CD4-positive, alpha-beta T cell (primary cell): ENCODE data around the gene KDM5A. TPM values are rescaled to one million over a fixed set of nuclear protein-coding genes. Genes with fewer than 3 reads are reported as not detected.

Experiments used
- ATAC-seq: fragments of 200-7000 bp; cut with Tn5 transposase; one replicate; pipeline ENCODE4 v1.10.0; 2022; ENCODE audit warnings: mild to moderate bottlenecking; ENCODE audit not compliant: poor library complexity
- CTCF ChIA-PET: fragments of 350-600 bp; sonication (Branson Sonifier 250); formaldehyde crosslinking; loops from one replicate; lab custom pipeline; 2021; ENCODE audit warnings: antibody characterized with exemption, inconsistent platforms; lab: Charles Lee
- POLR2A ChIA-PET: fragments of 350-600 bp; sonication (Branson Sonifier 250); formaldehyde crosslinking; loops from one replicate; lab custom pipeline; 2021; ENCODE audit warnings: antibody characterized with exemption, inconsistent platforms; lab: Charles Lee
- DNase-seq, 14 experiments: peaks; one replicate each; pipeline ENCODE4 v3.0.0-alpha.2; 2013 to 2020; ENCODE audit warnings: mixed read lengths in 2 of 14
- H3K27ac ChIP-seq, 2 donors: one replicate each; pipeline versions ENCODE4 v1.5.1 to v1.7.0; 2013; ENCODE audit warnings: low read length in 2 of 2, low read depth in 1 of 2, mild to moderate bottlenecking in 1 of 2
- H3K27me3 ChIP-seq, 2 experiments: 1 replicate in 1 of 2; 2 replicates in 1 of 2; pipeline versions ENCODE4 v1.6.1 to v1.7.0; 2013; ENCODE audit warnings: low read length in 2 of 2, control low read depth in 1 of 2, mild to moderate bottlenecking in 1 of 2, moderate library complexity in 1 of 2; ENCODE audit not compliant: insufficient read depth in 2 of 2, control insufficient read depth in 1 of 2
- H3K36me3 ChIP-seq: one replicate; pipeline ENCODE4 v1.6.1; 2013; ENCODE audit warnings: low read length, control low read depth; ENCODE audit not compliant: insufficient read depth
- H3K4me1 ChIP-seq: one replicate; pipeline ENCODE4 v1.6.1; 2013; ENCODE audit warnings: low read length, control low read depth; ENCODE audit not compliant: insufficient read depth
- H3K4me3 ChIP-seq: one replicate; pipeline ENCODE4 v1.5.1; 2013; ENCODE audit warnings: mild to moderate bottlenecking, low read length, moderate library complexity
- H3K9me3 ChIP-seq, 2 experiments: 1 replicate in 1 of 2; 2 replicates in 1 of 2; pipeline versions ENCODE4 v1.6.1 to v1.7.0; 2013; ENCODE audit warnings: low read length in 2 of 2, mild to moderate bottlenecking in 2 of 2, control low read depth in 1 of 2, moderate library complexity in 1 of 2; ENCODE audit not compliant: control insufficient read depth in 1 of 2, insufficient read depth in 1 of 2
- H3K27ac Mint-ChIP-seq: one replicate; pipeline ENCODE4 v1.8.0; 2020; ENCODE audit warnings: mixed read lengths
- H3K27me3 Mint-ChIP-seq: one replicate; pipeline ENCODE4 v1.8.0; 2021; ENCODE audit warnings: mixed read lengths
- H3K36me3 Mint-ChIP-seq: one replicate; pipeline ENCODE4 v1.8.0; 2021; ENCODE audit warnings: low read depth, mixed read lengths
- H3K4me1 Mint-ChIP-seq: one replicate; pipeline ENCODE4 v1.8.0; 2021; ENCODE audit warnings: low read depth, mixed read lengths
- H3K4me3 Mint-ChIP-seq: one replicate; pipeline ENCODE4 v1.8.0; 2020; ENCODE audit warnings: mild to moderate bottlenecking, mixed read lengths
- H3K9me3 Mint-ChIP-seq: one replicate; pipeline ENCODE4 v1.8.0; 2020; ENCODE audit warnings: mixed read lengths
- CTCF ChIP-seq: fragments of 200-600 bp; IDR thresholded peaks from one replicate; pipeline ENCODE4 v1.8.0; 2022; ENCODE audit warnings: antibody characterized with exemption, mild to moderate bottlenecking
- intact Hi-C, 2 experiments: fragments of 100-400 bp; cut with DNase I in 1 of 2; cut with micrococcal nuclease in 1 of 2; formaldehyde crosslinking; loops; one replicate each; pipeline versions ENCODE4 v1.15.1 to v1.9.0; 2023 to 2025; cut with DNase I, micrococcal nuclease
- total RNA-seq, 174 experiments: library from RNA in 2 of 174; stranded (reverse) in 2 of 174; gene quantifications; one replicate each; pipeline ENCODE4 v1.2.3 and lab custom pipeline; 2021 to 2026

The KDM5A gene
- total RNA-seq, 2 experiments from 2014 or later, result 149 to 151 TPM

DNA sequence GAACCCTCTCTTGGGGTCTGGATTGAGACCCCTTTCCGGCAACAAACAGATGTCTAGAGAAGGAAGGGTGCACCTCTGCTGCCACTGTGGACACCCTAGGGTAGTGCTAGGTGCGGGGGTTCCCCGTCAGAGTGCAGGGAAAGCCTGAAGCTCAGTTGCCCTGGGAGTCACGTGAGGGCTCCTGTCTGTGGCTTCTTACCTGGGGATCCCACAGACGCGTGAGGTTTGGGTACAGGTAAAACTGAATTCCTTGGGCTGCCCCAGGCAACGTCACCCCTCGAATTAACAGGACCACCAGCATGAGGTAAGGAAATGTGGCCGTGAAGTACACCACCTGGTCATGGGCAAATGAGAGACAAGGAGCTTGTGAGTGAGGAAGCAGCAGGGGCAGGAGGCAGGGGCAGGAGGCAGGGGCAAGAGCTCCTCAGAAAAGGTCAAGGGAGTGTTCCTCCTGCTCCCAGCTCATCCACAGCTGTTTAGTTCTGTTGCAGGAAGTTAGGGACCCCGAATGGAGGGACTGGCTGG is 154.2 kb downstream of the KDM5A start:
- no peak for DNase-seq
- no peaks in the 10 kb centered on the region for H3K36me3 ChIP-seq
- CTCF ChIA-PET, result no interaction called here
- intact Hi-C loops, result no loop called here
- H3K27me3 Mint-ChIP-seq, result peaks cover 18% of the 10 kb centered on the region
- POLR2A ChIA-PET, result no interaction called here
- ATAC-seq, result no peak
- no peak overlapping the region for H3K4me3 Mint-ChIP-seq
- no peaks in the 10 kb centered on the region for H3K4me1 Mint-ChIP-seq
- H3K36me3 Mint-ChIP-seq, result no peaks in the 10 kb centered on the region
- H3K9me3 Mint-ChIP-seq, result peaks cover 8% of the 10 kb centered on the region
- H3K9me3 ChIP-seq, result peaks cover 6 to 36% of the 10 kb centered on the region in 2 experiments
- no peak overlapping the region for H3K27ac Mint-ChIP-seq
- H3K27me3 ChIP-seq, result peaks cover 0 to 7% of the 10 kb centered on the region in 2 experiments
- no peak for TF ChIP-seq CTCF
- H3K27ac ChIP-seq, result no peak overlapping the region
- H3K4me1 ChIP-seq, result no peaks in the 10 kb centered on the region
- H3K4me3 ChIP-seq, result no peak overlapping the region

GRCh38 chr12:234019-234418 is 155.1 kb downstream of the KDM5A start:
- no peaks in the 10 kb centered on the region for H3K4me1 ChIP-seq
- Mint-ChIP-seq H3K4me1 (no peaks in the 10 kb centered on the region), H3K27me3 (peaks cover 10% of the 10 kb centered on the region), H3K4me3 (no peak overlapping the region), H3K9me3 (peaks cover 8% of the 10 kb centered on the region), H3K36me3 (no peaks in the 10 kb centered on the region), H3K27ac (no peak overlapping the region)
- POLR2A ChIA-PET, result no interaction called here
- no peak for TF ChIP-seq CTCF
- H3K27ac ChIP-seq, result no peak overlapping the region
- H3K27me3 ChIP-seq, result peaks cover 0 to 7% of the 10 kb centered on the region in 2 experiments
- peaks cover 6 to 36% of the 10 kb centered on the region in 2 experiments for H3K9me3 ChIP-seq
- CTCF ChIA-PET, result no interaction called here
- DNase-seq, result no peak
- ATAC-seq, result no peak
- no peak overlapping the region for H3K4me3 ChIP-seq
- intact Hi-C loops, result no loop called here
- no peaks in the 10 kb centered on the region for H3K36me3 ChIP-seq

GRCh38 chr12:233615-233968 is 155.5 kb downstream of the KDM5A start:
- Histone ChIP-seq H3K27me3 (peaks cover 0 to 7% of the 10 kb centered on the region in 2 experiments), H3K4me1 (no peaks in the 10 kb centered on the region), H3K36me3 (no peaks in the 10 kb centered on the region), H3K27ac (no peak overlapping the region), H3K4me3 (no peak overlapping the region), H3K9me3 (peaks cover 6 to 36% of the 10 kb centered on the region in 2 experiments)
- no peaks in the 10 kb centered on the region for H3K36me3 Mint-ChIP-seq
- H3K4me3 Mint-ChIP-seq, result no peak overlapping the region
- H3K4me1 Mint-ChIP-seq, result no peaks in the 10 kb centered on the region
- ChIA-PET CTCF (no interaction called here), POLR2A (no interaction called here)
- TF ChIP-seq CTCF, result no peak
- H3K9me3 Mint-ChIP-seq, result peaks cover 8% of the 10 kb centered on the region
- H3K27me3 Mint-ChIP-seq, result peaks cover 6% of the 10 kb centered on the region
- no peak overlapping the region for H3K27ac Mint-ChIP-seq
- intact Hi-C loops, result no loop called here
- DNase-seq (no peak), ATAC-seq (no peak)
